PC-3 (cell line): ENCODE measurements around the gene MYO5A. TPM values are rescaled to one million over a fixed set of nuclear protein-coding genes. Genes with fewer than 3 reads are reported as not detected.

Experiments
- ATAC-seq: fragments of 200-7000 bp; cut with Tn5 transposase; 2 replicates; pipeline ENCODE4 v1.9.1; 2020; ENCODE audit warnings: mild to moderate bottlenecking, moderate library complexity
- BruUV-seq: library from RNA; stranded (reverse); fragments of 400-500 nt; replicated peaks from 2 replicates; lab custom pipeline; 2021; lab: Mats Ljungman, UMichigan
- CTCF ChIA-PET: fragments of 300-600 bp; sonication (Branson Sonifier 250); formaldehyde crosslinking; loops from one replicate; lab custom pipeline; 2022; ENCODE audit warnings: antibody characterized with exemption; lab: Charles Lee
- POLR2A ChIA-PET: fragments of 300-600 bp; sonication (Branson Sonifier 250); formaldehyde crosslinking; loops from one replicate; lab custom pipeline; 2022; ENCODE audit warnings: antibody characterized with exemption; ENCODE audit not compliant: unreplicated experiment; lab: Charles Lee
- DNase-seq: peaks from one replicate; pipeline ENCODE4 v3.0.0-alpha.2; 2015
- H2AFZ ChIP-seq: fragments of 300-600 bp; sonication (generic); 2 replicates; pipeline ENCODE4 v1.6.0; 2016; ENCODE audit warnings: antibody characterized with exemption, low read length
- H3F3A ChIP-seq: fragments of 300-600 bp; sonication (generic); one replicate; pipeline ENCODE4 v1.6.0; 2017; ENCODE audit warnings: antibody characterized with exemption, low read length, control low read depth, mild to moderate bottlenecking; ENCODE audit not compliant: unreplicated experiment
- H3K27ac ChIP-seq: fragments of 300-600 bp; sonication (generic); 2 replicates; pipeline ENCODE4 v1.5.1; 2016; ENCODE audit warnings: mild to moderate bottlenecking, low read length
- H3K27me3 ChIP-seq: fragments of 300-600 bp; sonication (generic); 2 replicates; pipeline ENCODE4 v1.6.1; 2016; ENCODE audit warnings: low read length, mixed read lengths
- H3K36me3 ChIP-seq: fragments of 300-600 bp; sonication (generic); 2 replicates; pipeline ENCODE4 v1.6.1; 2016; ENCODE audit warnings: low read depth, mixed run types, low read length, mixed read lengths
- H3K4me1 ChIP-seq: fragments of 300-600 bp; sonication (generic); 2 replicates; pipeline ENCODE4 v1.5.1; 2016; ENCODE audit warnings: low read length; ENCODE audit not compliant: insufficient read depth
- H3K4me2 ChIP-seq: fragments of 300-600 bp; sonication (generic); 2 replicates; pipeline ENCODE4 v1.6.0; 2016; ENCODE audit warnings: low read length
- H3K4me3 ChIP-seq: fragments of 300-600 bp; sonication (generic); 2 replicates; pipeline ENCODE4 v1.5.1; 2016; ENCODE audit warnings: mild to moderate bottlenecking, low read length, mixed read lengths
- H3K79me2 ChIP-seq: fragments of 300-600 bp; sonication (generic); 2 replicates; pipeline ENCODE4 v1.6.1; 2017; ENCODE audit warnings: low read length, mixed read lengths
- H3K9ac ChIP-seq: fragments of 300-600 bp; sonication (generic); 2 replicates; pipeline ENCODE4 v1.6.0; 2016; ENCODE audit warnings: mild to moderate bottlenecking, low read length
- H3K9me2 ChIP-seq: fragments of 300-600 bp; sonication (generic); replicated peaks from 2 replicates; pipeline ENCODE4 v1.6.1; 2016; ENCODE audit warnings: mixed run types, low read length, mixed read lengths
- H3K9me3 ChIP-seq: fragments of 300-600 bp; sonication (generic); 2 replicates; pipeline ENCODE4 v1.6.1; 2016; ENCODE audit warnings: low read length, mixed read lengths
- H4K20me1 ChIP-seq: fragments of 300-600 bp; sonication (generic); 2 replicates; pipeline ENCODE4 v1.6.1; 2016; ENCODE audit warnings: low read length, mixed read lengths
- EZH2 ChIP-seq: fragments of 300-600 bp; sonication (generic); IDR thresholded peaks from one replicate; pipeline ENCODE4 v1.6.1; 2017; ENCODE audit warnings: antibody characterized with exemption, mild to moderate bottlenecking, low read length; ENCODE audit not compliant: unreplicated experiment
- EZH2phosphoT487 ChIP-seq: fragments of 300-600 bp; sonication (generic); IDR thresholded peaks from 2 replicates; pipeline ENCODE4 v1.6.1; 2018; ENCODE audit warnings: mild to moderate bottlenecking, antibody characterized with exemption, low read length, borderline replicate concordance
- intact Hi-C: fragments of 100-400 bp; cut with micrococcal nuclease; formaldehyde crosslinking; loops from 2 replicates; pipeline ENCODE4 v1.9.0; 2023
- total RNA-seq: library from RNA; depleted of rRNA; stranded (reverse); fragments of >200 nt; gene quantifications from 2 replicates; pipeline ENCODE4 v1.2.3, GENCODE V29; 2014
- TF ChIP-seq, protein P1 (sequence below): fragments of 300-600 bp; sonication (generic); conservative IDR thresholded peaks from 2 replicates; pipeline ENCODE4 v1.5.1; 2017; ENCODE audit warnings: antibody characterized with exemption, low read depth, mild to moderate bottlenecking, low read length

MYO5A gene
- total RNA-seq, 1 experiment from 2014 or later, result 42.1 TPM

DNA sequence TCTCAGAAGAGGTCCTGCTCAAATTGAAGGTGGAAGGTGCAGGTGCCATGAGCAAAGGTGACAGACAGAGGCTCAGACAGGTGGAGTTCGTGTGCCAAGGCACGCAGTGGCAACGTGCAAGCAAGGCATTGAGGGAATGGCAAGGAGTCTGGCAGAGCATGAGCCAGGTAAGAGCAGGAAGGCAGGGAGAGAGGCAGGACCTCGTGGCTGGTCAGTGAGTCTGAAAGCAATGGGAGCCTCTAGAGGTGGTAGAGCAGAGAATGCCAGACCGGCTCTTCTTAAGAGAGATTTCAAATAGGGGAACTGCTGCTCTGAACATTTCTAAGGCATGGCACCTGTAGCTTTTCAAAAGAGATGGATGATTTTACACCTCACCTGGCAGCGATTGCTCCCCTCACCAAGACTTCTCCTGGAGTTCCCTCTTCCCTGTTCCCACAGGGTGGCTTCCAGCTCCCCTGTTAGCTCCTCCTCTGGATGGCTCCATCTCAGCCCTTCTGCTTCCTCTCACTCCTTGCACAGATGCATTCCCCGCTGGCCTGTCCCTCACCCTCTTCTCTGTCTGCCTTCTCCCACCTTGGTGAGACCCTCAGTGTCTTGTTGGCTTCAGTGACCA is 235.8 kb downstream of the MYO5A start:
- Histone ChIP-seq H2AFZ (no peak overlapping the region), H3K79me2 (peaks cover 69% of the 10 kb centered on the region), H3K4me2 (peak overlapping the region; percentile 97), H3K9ac (no peak overlapping the region), H3K4me1 (peaks cover 54% of the 10 kb centered on the region), H3F3A (peaks cover 2% of the 10 kb centered on the region), H3K27ac (no peak overlapping the region), H3K27me3 (no peaks in the 10 kb centered on the region), H3K9me2 (no peaks in the 10 kb centered on the region), H3K4me3 (no peak overlapping the region), H3K36me3 (no peaks in the 10 kb centered on the region), H3K9me3 (no peaks in the 10 kb centered on the region), H4K20me1 (no peaks in the 10 kb centered on the region)
- intact Hi-C loops, result no loop called here
- TF ChIP-seq EZH2phosphoT487 (no peak), EZH2 (no peak)
- TF ChIP-seq, protein P1, sequence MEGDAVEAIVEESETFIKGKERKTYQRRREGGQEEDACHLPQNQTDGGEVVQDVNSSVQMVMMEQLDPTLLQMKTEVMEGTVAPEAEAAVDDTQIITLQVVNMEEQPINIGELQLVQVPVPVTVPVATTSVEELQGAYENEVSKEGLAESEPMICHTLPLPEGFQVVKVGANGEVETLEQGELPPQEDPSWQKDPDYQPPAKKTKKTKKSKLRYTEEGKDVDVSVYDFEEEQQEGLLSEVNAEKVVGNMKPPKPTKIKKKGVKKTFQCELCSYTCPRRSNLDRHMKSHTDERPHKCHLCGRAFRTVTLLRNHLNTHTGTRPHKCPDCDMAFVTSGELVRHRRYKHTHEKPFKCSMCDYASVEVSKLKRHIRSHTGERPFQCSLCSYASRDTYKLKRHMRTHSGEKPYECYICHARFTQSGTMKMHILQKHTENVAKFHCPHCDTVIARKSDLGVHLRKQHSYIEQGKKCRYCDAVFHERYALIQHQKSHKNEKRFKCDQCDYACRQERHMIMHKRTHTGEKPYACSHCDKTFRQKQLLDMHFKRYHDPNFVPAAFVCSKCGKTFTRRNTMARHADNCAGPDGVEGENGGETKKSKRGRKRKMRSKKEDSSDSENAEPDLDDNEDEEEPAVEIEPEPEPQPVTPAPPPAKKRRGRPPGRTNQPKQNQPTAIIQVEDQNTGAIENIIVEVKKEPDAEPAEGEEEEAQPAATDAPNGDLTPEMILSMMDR, result no peak
- BruUV-seq, result no TSS peak
- ChIA-PET POLR2A (no interaction called here), CTCF (no interaction called here)
- ATAC-seq (no peak), DNase-seq (no peak)

DNA sequence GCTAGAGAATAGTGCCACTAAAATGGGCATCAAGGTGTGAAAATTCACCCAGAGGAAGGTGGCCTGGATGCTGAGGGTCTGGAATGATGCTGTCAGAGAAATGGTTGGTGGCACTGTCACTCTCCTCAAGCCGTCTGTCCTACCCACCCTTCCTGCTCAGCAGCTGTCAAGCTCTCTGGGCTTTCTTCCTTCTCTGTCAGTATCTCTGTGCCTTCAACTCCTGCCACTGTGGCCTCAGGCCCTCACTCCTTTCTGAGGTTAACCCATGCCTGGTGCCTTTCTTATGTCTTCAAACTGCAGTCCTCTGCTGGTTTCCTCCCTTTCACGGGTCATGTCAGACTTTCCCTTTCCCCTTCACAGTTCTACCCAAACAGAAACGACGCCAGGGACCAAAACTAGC is 237.5 kb downstream of the MYO5A start:
- H3K79me2 ChIP-seq, result peaks cover 81% of the 10 kb centered on the region
- DNase-seq (no peak), ATAC-seq (no peak)
- no peaks in the 10 kb centered on the region for H3K9me2 ChIP-seq
- CTCF ChIA-PET, result no interaction called here
- intact Hi-C loops, result no loop called here
- TF ChIP-seq EZH2phosphoT487 (no peak), EZH2 (no peak)
- TF ChIP-seq, protein P1, result no peak
- POLR2A ChIA-PET, result no interaction called here
- H3K27ac ChIP-seq, result no peak overlapping the region
- H3K36me3 ChIP-seq, result no peaks in the 10 kb centered on the region; the same call in 1 of the 2 replicates
- no peak overlapping the region for H3K9ac ChIP-seq
- no peaks in the 10 kb centered on the region for H3K9me3 ChIP-seq
- no peak overlapping the region for H2AFZ ChIP-seq
- peaks cover 63% of the 10 kb centered on the region for H3K4me1 ChIP-seq
- H3K27me3 ChIP-seq, result no peaks in the 10 kb centered on the region
- no TSS peak for BruUV-seq
- H3K4me3 ChIP-seq, result no peak overlapping the region
- no peak overlapping the region for H3K4me2 ChIP-seq
- no peaks in the 10 kb centered on the region for H4K20me1 ChIP-seq
- H3F3A ChIP-seq, result peaks cover 2% of the 10 kb centered on the region

GRCh38 chr15:52290800-52291199 is 237.9 kb downstream of the MYO5A start:
- Histone ChIP-seq H3K9me3 (no peaks in the 10 kb centered on the region), H3K27ac (no peak overlapping the region), H3K4me2 (no peak overlapping the region), H3K27me3 (no peaks in the 10 kb centered on the region), H3K9me2 (no peaks in the 10 kb centered on the region), H3F3A (peaks cover 2% of the 10 kb centered on the region), H4K20me1 (no peaks in the 10 kb centered on the region), H3K79me2 (peaks cover 78% of the 10 kb centered on the region), H3K4me1 (peaks cover 59% of the 10 kb centered on the region), H3K4me3 (no peak overlapping the region), H2AFZ (no peak overlapping the region), H3K9ac (no peak overlapping the region), H3K36me3 (no peaks in the 10 kb centered on the region; the same call in 1 of the 2 replicates)
- no TSS peak for BruUV-seq
- POLR2A ChIA-PET, result no interaction called here
- CTCF ChIA-PET, result no interaction called here
- intact Hi-C loops, result no loop called here
- ATAC-seq, result no peak
- no peak for DNase-seq
- TF ChIP-seq, protein P1, result no peak
- no peak for TF ChIP-seq EZH2phosphoT487
- TF ChIP-seq EZH2, result no peak
